SU-DHL-6 (cell line): ENCODE measurements around the gene ITPRIPL2.

Experiments
- H2AFZ ChIP-seq: fragments of 200-600 bp; sonication (generic); 2 replicates; pipeline ENCODE4 v1.6.1; 2014; ENCODE audit warnings: low read depth, mild to moderate bottlenecking, moderate library complexity, mixed read lengths, antibody characterized with exemption, low read length; ENCODE audit not compliant: severe bottlenecking
- H3F3A ChIP-seq: fragments of 200-600 bp; shearing (Covaris generic); 2 replicates; pipeline ENCODE4 v1.6.0; 2016; ENCODE audit warnings: antibody characterized with exemption, mild to moderate bottlenecking; ENCODE audit not compliant: insufficient read depth
- H3K27ac ChIP-seq: fragments of 200-600 bp; sonication (generic); 2 replicates; pipeline ENCODE4 v1.5.1; 2016; ENCODE audit warnings: low read depth, mild to moderate bottlenecking, low read length, moderate library complexity, mixed read lengths
- H3K27me3 ChIP-seq: fragments of 200-600 bp; sonication (generic), shearing (Covaris generic); 2 replicates; pipeline ENCODE4 v1.6.0; 2014; ENCODE audit warnings: mild to moderate bottlenecking, low read length
- H3K36me3 ChIP-seq: fragments of 200-600 bp; sonication (generic); 2 replicates; pipeline ENCODE4 v1.6.1; 2014; ENCODE audit warnings: mild to moderate bottlenecking, low read length, mixed read lengths
- H3K4me2 ChIP-seq: fragments of 300-600, 200-600 bp; shearing (Covaris generic), sonication (generic); 2 replicates; pipeline ENCODE4 v1.6.0; 2014; ENCODE audit warnings: low read length, low read depth, mild to moderate bottlenecking; ENCODE audit not compliant: poor library complexity, severe bottlenecking
- H3K4me3 ChIP-seq: fragments of 200-600 bp; sonication (generic); 2 replicates; pipeline ENCODE4 v1.5.1; 2014; ENCODE audit warnings: antibody characterized with exemption, low read length, mild to moderate bottlenecking, mixed read lengths; ENCODE audit not compliant: insufficient read depth, poor library complexity, severe bottlenecking
- H3K79me2 ChIP-seq: fragments of 200-600 bp; sonication (generic); 2 replicates; pipeline ENCODE4 v1.6.1; 2014; ENCODE audit warnings: mild to moderate bottlenecking, low read length, moderate library complexity; ENCODE audit not compliant: insufficient read depth
- H3K9ac ChIP-seq: fragments of 200-600 bp; sonication (generic); 2 replicates; pipeline ENCODE4 v1.7.0; 2014; ENCODE audit warnings: mild to moderate bottlenecking, low read length
- H3K9me2 ChIP-seq: fragments of 200-600 bp; sonication (generic); replicated peaks from 2 replicates; pipeline ENCODE4 v1.6.1; 2014; ENCODE audit warnings: low read length; ENCODE audit not compliant: insufficient read depth
- H3K9me3 ChIP-seq: fragments of 200-600 bp; sonication (generic); 2 replicates; pipeline ENCODE4 v1.6.1; 2014; ENCODE audit warnings: low read length, mixed read lengths; ENCODE audit not compliant: insufficient read depth
- H4K20me1 ChIP-seq: fragments of 200-600 bp; sonication (generic); 2 replicates; pipeline ENCODE4 v1.6.1; 2014; ENCODE audit warnings: low read depth, mild to moderate bottlenecking, antibody characterized with exemption, low read length, moderate library complexity, mixed read lengths
- CTCF ChIP-seq: fragments of 200-600 bp; sonication (generic); IDR thresholded peaks from one replicate; pipeline ENCODE4 v1.5.1; 2017; ENCODE audit warnings: antibody characterized with exemption, mild to moderate bottlenecking, low read length, moderate library complexity; ENCODE audit not compliant: insufficient read depth, poor library complexity, severe bottlenecking
- EZH2phosphoT487 ChIP-seq: fragments of 200-600 bp; sonication (generic), shearing (Covaris generic); conservative IDR thresholded peaks from 2 replicates; pipeline ENCODE4 v1.6.1; 2018; ENCODE audit warnings: mild to moderate bottlenecking, antibody characterized with exemption, low read length, moderate library complexity, mixed read lengths

The ITPRIPL2 gene

DNA sequence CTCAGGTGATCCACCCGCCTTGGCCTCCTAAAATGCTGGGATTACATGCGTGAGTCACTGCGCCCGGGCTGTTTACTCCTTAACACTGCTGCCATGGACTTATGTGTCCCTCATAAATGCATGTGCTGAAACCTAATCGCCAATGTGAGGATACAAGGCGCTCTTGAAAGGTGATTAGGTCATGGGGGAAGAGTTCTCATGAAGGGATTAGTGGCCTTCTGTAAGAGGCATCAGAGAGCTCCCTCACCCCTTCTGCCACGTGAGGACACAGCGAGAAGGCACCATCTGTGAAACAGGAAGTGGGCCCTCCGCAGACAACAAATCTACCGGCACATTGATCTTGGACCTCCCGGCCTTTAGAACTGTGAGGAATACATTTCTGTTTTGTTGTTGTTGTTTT, 19.1 kb downstream of the ITPRIPL2 start:
- no peak overlapping the region for H3K9ac ChIP-seq
- no peak overlapping the region for H3K4me2 ChIP-seq
- H3K4me3 ChIP-seq = no peak overlapping the region
- no peaks in the 10 kb centered on the region for H3F3A ChIP-seq
- no peak for TF ChIP-seq EZH2phosphoT487
- TF ChIP-seq CTCF = no peak
- H3K27me3 ChIP-seq = no peaks in the 10 kb centered on the region
- H3K79me2 ChIP-seq = no peaks in the 10 kb centered on the region
- H2AFZ ChIP-seq = no peak overlapping the region
- no peaks in the 10 kb centered on the region for H3K36me3 ChIP-seq
- H3K27ac ChIP-seq = no peak overlapping the region
- no peaks in the 10 kb centered on the region for H4K20me1 ChIP-seq
- no peaks in the 10 kb centered on the region for H3K9me2 ChIP-seq
- no peaks in the 10 kb centered on the region for H3K9me3 ChIP-seq

- H3K4me3 ChIP-seq = no peak overlapping the region
- H3K27ac ChIP-seq = no peak overlapping the region
- TF ChIP-seq EZH2phosphoT487 (no peak), CTCF (no peak)
- H3K4me2 ChIP-seq = no peak overlapping the region
- no peaks in the 10 kb centered on the region for H3F3A ChIP-seq
- no peak overlapping the region for H3K9ac ChIP-seq
- no peaks in the 10 kb centered on the region for H3K36me3 ChIP-seq
- no peak overlapping the region for H2AFZ ChIP-seq
- no peaks in the 10 kb centered on the region for H4K20me1 ChIP-seq
- no peaks in the 10 kb centered on the region for H3K9me3 ChIP-seq
- no peaks in the 10 kb centered on the region for H3K27me3 ChIP-seq
- no peaks in the 10 kb centered on the region for H3K9me2 ChIP-seq
- no peaks in the 10 kb centered on the region for H3K79me2 ChIP-seq
Measured at GRCh38 chr16:19133600-19133999, 19.8 kb downstream of the ITPRIPL2 start.

DNA sequence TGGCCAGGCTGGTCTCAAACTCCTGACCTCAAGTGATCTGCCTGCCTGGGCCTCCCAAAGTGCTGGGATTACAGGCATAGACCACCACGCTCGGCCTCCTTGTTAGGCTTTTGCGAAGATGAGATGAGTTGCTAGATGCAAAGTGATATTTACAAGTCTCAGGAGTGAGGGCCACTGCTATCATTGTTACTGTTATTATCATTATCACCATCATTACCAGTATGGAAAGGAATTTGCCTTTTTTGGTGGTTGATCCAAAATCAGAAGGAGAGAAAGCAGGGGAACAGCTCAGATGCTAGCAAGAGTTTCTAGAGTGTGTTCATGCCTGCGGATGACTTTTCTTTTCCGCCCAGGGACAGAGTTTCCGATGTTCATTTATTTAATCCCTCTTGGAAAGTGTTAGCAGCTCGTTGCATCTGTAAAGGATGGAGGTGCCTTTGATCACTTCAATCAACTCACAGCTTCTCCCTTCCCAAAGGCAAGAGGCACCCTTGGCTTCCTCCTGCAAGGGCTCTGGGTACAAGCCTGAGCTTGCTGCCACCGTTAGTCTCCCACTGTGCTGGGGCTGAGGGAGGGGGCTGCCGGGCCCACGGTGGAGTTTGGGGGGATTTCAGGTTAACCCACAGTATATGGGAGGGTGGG, 21.6 kb downstream of the ITPRIPL2 start:
- no peaks in the 10 kb centered on the region for H3K79me2 ChIP-seq
- no peak overlapping the region for H3K27ac ChIP-seq
- no peak overlapping the region for H3K4me3 ChIP-seq
- H3K9me2 ChIP-seq = no peaks in the 10 kb centered on the region
- H3F3A ChIP-seq = no peaks in the 10 kb centered on the region
- H2AFZ ChIP-seq = no peak overlapping the region
- H3K9ac ChIP-seq = no peak overlapping the region
- no peaks in the 10 kb centered on the region for H3K27me3 ChIP-seq
- no peaks in the 10 kb centered on the region for H4K20me1 ChIP-seq
- no peaks in the 10 kb centered on the region for H3K9me3 ChIP-seq
- H3K36me3 ChIP-seq = no peaks in the 10 kb centered on the region
- TF ChIP-seq EZH2phosphoT487 (no peak), CTCF (no peak)
- no peak overlapping the region for H3K4me2 ChIP-seq
